ENCODE data around the gene ME3.

ME3 gene

GRCh38 chr11:86592047-86592591 lies 80.3 kb downstream of the ME3 start:
- no peak for TF ChIP-seq CTCF (conservative IDR thresholded peaks at IDR 0.05)
- peak overlapping the region; percentile 28; the same call in 1 of the 2 replicates for H3K27ac ChIP-seq

DNA sequence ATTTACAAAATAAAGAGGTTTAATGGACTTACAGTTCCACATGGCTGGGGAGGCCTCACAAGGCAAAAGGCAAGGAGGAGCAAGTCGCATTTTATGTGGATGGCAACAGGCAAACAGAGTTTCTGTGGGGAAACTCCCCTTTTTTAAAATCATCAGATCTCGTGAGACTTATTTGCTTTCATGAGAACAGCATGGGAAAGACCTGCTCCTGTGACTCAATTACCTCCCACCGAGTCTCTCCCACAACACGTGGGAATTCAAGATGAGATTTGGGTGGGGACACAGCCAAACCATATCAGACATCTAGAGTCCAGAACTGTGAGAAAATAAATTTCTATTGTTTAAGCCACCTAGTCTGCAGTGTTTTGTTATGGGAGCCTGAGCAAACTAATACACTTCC lies 80.8 kb downstream of the ME3 start:
- no peak overlapping the region for H3K27ac ChIP-seq
- no peak for TF ChIP-seq CTCF (conservative IDR thresholded peaks at IDR 0.05)

- no peak for TF ChIP-seq CTCF (conservative IDR thresholded peaks at IDR 0.05)
- H3K27ac ChIP-seq: no peak overlapping the region
Observed at GRCh38 chr11:86589856-86590589, 82.4 kb downstream of the ME3 start.

DNA sequence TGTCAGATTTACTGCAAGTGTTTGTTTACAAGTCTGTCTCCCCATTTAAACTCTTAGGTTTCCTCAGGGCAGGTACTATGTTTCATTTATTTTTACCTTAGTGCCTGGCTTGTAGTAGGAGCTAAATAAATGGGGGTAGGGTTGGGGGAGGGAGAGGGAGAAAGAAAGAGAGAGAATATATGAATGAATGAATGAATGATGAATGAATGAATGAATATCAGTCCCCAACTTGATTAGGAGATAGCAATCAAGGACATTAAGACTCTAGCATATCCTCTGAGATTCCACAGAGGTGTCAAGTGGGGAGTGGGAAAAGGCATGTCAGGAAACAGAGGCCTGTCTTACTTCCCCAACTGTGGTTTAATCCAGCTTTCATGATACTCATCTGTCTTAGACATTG lies 83.2 kb downstream of the ME3 start:
- no peak overlapping the region for H3K27ac ChIP-seq
- TF ChIP-seq CTCF (conservative IDR thresholded peaks at IDR 0.05): no peak

GRCh38 chr11:86588566-86589090 lies 83.8 kb downstream of the ME3 start:
- no peak for TF ChIP-seq CTCF (conservative IDR thresholded peaks at IDR 0.05)
- no peak overlapping the region for H3K27ac ChIP-seq

GRCh38 chr11:86587264-86588193 lies 84.9 kb downstream of the ME3 start:
- no peak overlapping the region for H3K27ac ChIP-seq
- TF ChIP-seq CTCF (conservative IDR thresholded peaks at IDR 0.05): no peak

- no peak overlapping the region for H3K27ac ChIP-seq
Observed at GRCh38 chr11:86586307-86586706, 86.1 kb downstream of the ME3 start.

More at GRCh38 chr11:86586307-86586706, 86.1 kb downstream of the ME3 start:
- no peak for TF ChIP-seq CTCF (conservative IDR thresholded peaks at IDR 0.05)

All from VCaP (cell line).